SK-N-SH (cell line): ENCODE data around the gene EIF2S1. TPM values are rescaled to one million over a fixed set of nuclear protein-coding genes. Genes with fewer than 3 reads are reported as not detected.

Source experiments
- CTCF ChIA-PET: fragments of 300-600, 350-600 bp; formaldehyde crosslinking; extraction: SDS; loops from one replicate; lab custom pipeline; 2021; lab: Yijun Ruan, JAX
- POLR2A ChIA-PET: fragments of 350-600 bp; sonication (Branson Sonifier 250); formaldehyde crosslinking; extraction: SDS; loops from one replicate; lab custom pipeline; 2020; ENCODE audit warnings: antibody characterized with exemption, inconsistent platforms; lab: Yijun Ruan, JAX
- DNase-seq: peaks from one replicate; pipeline ENCODE4 v3.0.0; 2012
- H2AFZ ChIP-seq: fragments of 200-600 bp; sonication (generic); 2 replicates; pipeline ENCODE4 v1.8.1; 2016; ENCODE audit warnings: antibody characterized with exemption, mild to moderate bottlenecking, low read depth
- H3F3A ChIP-seq: fragments of 200-600 bp; sonication (generic); replicated peaks from 2 replicates; pipeline ENCODE3; 2016; ENCODE audit warnings: antibody characterized with exemption, mild to moderate bottlenecking; ENCODE audit not compliant: insufficient read depth
- H3K27ac ChIP-seq, 2 experiments: fragments of 200-500 bp in 1 of 2; fragments of 200-600 bp in 1 of 2; sonication (Bioruptor generic) in 1 of 2; sonication (generic), shearing (Covaris generic) in 1 of 2; 2 replicates each; pipeline versions ENCODE4 v1.5.1 to v1.6.1; 2014 to 2016; ENCODE audit warnings: low read depth in 2 of 2, inconsistent platforms in 1 of 2, low read length in 1 of 2, mild to moderate bottlenecking in 1 of 2, mixed read lengths in 1 of 2
- H3K27me3 ChIP-seq: fragments of 200-600 bp; sonication (generic), shearing (Covaris generic); 2 replicates; pipeline ENCODE4 v1.6.1; 2016; ENCODE audit warnings: mixed run types; ENCODE audit not compliant: insufficient read depth
- H3K36me3 ChIP-seq, 2 experiments: fragments of 200-500 bp in 1 of 2; fragments of 200-600 bp in 1 of 2; sonication (Bioruptor generic) in 1 of 2; sonication (generic) in 1 of 2; replicated peaks in 1 of 2; 2 replicates each; pipeline versions ENCODE3 to v1.5.1; 2014 to 2016; ENCODE audit warnings: low read length in 1 of 2, mild to moderate bottlenecking in 1 of 2; ENCODE audit not compliant: insufficient read depth in 2 of 2, control insufficient read depth in 1 of 2
- H3K4me1 ChIP-seq, 2 experiments: fragments of 200-500 bp in 1 of 2; fragments of 200-600 bp in 1 of 2; sonication (Bioruptor generic) in 1 of 2; sonication (generic), shearing (Covaris generic) in 1 of 2; 2 replicates each; pipeline versions ENCODE4 v1.5.1 to v1.6.1; 2014 to 2016; ENCODE audit warnings: low read depth in 1 of 2, low read length in 1 of 2, mixed run types in 1 of 2; ENCODE audit not compliant: insufficient read depth in 2 of 2, control insufficient read depth in 1 of 2
- H3K4me2 ChIP-seq: fragments of 200-600 bp; sonication (generic), shearing (Covaris generic); 2 replicates; pipeline ENCODE4 v1.6.1; 2017; ENCODE audit warnings: mixed run types
- H3K4me3 ChIP-seq, 2 experiments: fragments of 200-500 bp in 1 of 2; fragments of 200-600 bp in 1 of 2; sonication (Bioruptor generic) in 1 of 2; sonication (generic), shearing (Covaris generic) in 1 of 2; 2 replicates each; pipeline versions ENCODE4 v1.5.1 to v1.8.1; 2014 to 2016; ENCODE audit warnings: low read depth in 2 of 2, inconsistent platforms in 1 of 2, low read length in 1 of 2, mild to moderate bottlenecking in 1 of 2, mixed read lengths in 1 of 2, moderate library complexity in 1 of 2
- H3K79me2 ChIP-seq: fragments of 200-600 bp; sonication (generic); 2 replicates; pipeline ENCODE4 v1.8.1; 2017; ENCODE audit warnings: mild to moderate bottlenecking; ENCODE audit not compliant: insufficient read depth
- H3K9ac ChIP-seq: fragments of 200-600 bp; sonication (generic); 2 replicates; pipeline ENCODE4 v1.6.1; 2017; ENCODE audit warnings: mixed run types
- H3K9me2 ChIP-seq: fragments of 200-600 bp; sonication (generic); 2 replicates; pipeline ENCODE4 v1.6.1; 2017; ENCODE audit warnings: mixed run types
- H3K9me3 ChIP-seq: fragments of 200-600 bp; sonication (generic); 2 replicates; pipeline ENCODE4 v1.6.1; 2017; ENCODE audit warnings: mixed run types, mild to moderate bottlenecking, moderate library complexity
- H4K20me1 ChIP-seq: fragments of 200-600 bp; sonication (generic); 2 replicates; pipeline ENCODE4 v1.6.1; 2017; ENCODE audit warnings: mild to moderate bottlenecking, mixed run types; ENCODE audit not compliant: insufficient read depth
- CHD2 ChIP-seq: fragments of 150-350 bp; IDR thresholded peaks from 2 replicates; pipeline ENCODE4 v1.6.1; 2018; ENCODE audit warnings: low read length; ENCODE audit not compliant: partially characterized antibody
- CTCF ChIP-seq: fragments of 200-600 bp; sonication (generic); IDR thresholded peaks from 2 replicates; pipeline ENCODE4 v1.6.1; 2017; ENCODE audit warnings: antibody characterized with exemption, mild to moderate bottlenecking, moderate library complexity
- ELF1 ChIP-seq: IDR thresholded peaks from 2 replicates; pipeline ENCODE4 v1.4.0; 2012
- EZH2phosphoT487 ChIP-seq: fragments of 200-600 bp; sonication (generic); IDR thresholded peaks from 2 replicates; pipeline ENCODE4 v1.6.1; 2017; ENCODE audit warnings: low read depth, mixed run types, mild to moderate bottlenecking, antibody characterized with exemption, moderate library complexity, borderline replicate concordance
- FOSL2 ChIP-seq: IDR thresholded peaks from 2 replicates; pipeline ENCODE4 v1.4.0; 2012; ENCODE audit warnings: low read depth, mild to moderate bottlenecking, moderate library complexity, borderline replicate concordance
- FOXJ3 ChIP-seq: sonication (generic); formaldehyde crosslinking; IDR thresholded peaks from 2 replicates; pipeline ENCODE4 v1.5.1; 2020; ENCODE audit warnings: mild to moderate bottlenecking, missing genetic modification reagents
- GABPA ChIP-seq: IDR thresholded peaks from 2 replicates; pipeline ENCODE4 v1.4.0; 2012; ENCODE audit warnings: low read depth, mild to moderate bottlenecking
- IRF3 ChIP-seq: fragments of 150-350 bp; IDR thresholded peaks from 2 replicates; pipeline ENCODE4 v1.6.1; 2016; ENCODE audit warnings: mild to moderate bottlenecking, low read depth, low read length
- MAX ChIP-seq: IDR thresholded peaks from 2 replicates; pipeline ENCODE4 v1.4.0; 2012; ENCODE audit warnings: low read depth
- MEF2A ChIP-seq: IDR thresholded peaks from 2 replicates; pipeline ENCODE4 v1.4.0; 2012; ENCODE audit warnings: low read depth, borderline replicate concordance
- NFIC ChIP-seq: IDR thresholded peaks from 2 replicates; pipeline ENCODE4 v1.4.0; 2012; ENCODE audit warnings: borderline replicate concordance
- NRF1 ChIP-seq: IDR thresholded peaks from 2 replicates; pipeline ENCODE4 v1.6.1; 2012; ENCODE audit warnings: low read depth, mild to moderate bottlenecking, low read length
- PBX3 ChIP-seq: IDR thresholded peaks from 2 replicates; pipeline ENCODE4; 2012
- RCOR1 ChIP-seq: fragments of 150-350 bp; IDR thresholded peaks from 2 replicates; pipeline ENCODE4 v1.6.1; 2017; ENCODE audit warnings: antibody characterized with exemption, low read length
- REST ChIP-seq: IDR thresholded peaks from 2 replicates; pipeline ENCODE4 v1.6.1; 2012; ENCODE audit warnings: mild to moderate bottlenecking, low read depth, low read length, moderate library complexity
- RFX5 ChIP-seq: IDR thresholded peaks from 2 replicates; pipeline ENCODE4 v1.6.1; 2012; ENCODE audit warnings: mild to moderate bottlenecking, improper control_type of control experiment, low read length
- RXRA ChIP-seq: IDR thresholded peaks from 2 replicates; pipeline ENCODE4 v1.4.0; 2012; ENCODE audit warnings: low read depth, mild to moderate bottlenecking, borderline replicate concordance
- SMC3 ChIP-seq: IDR thresholded peaks from 2 replicates; pipeline ENCODE4 v1.6.1; 2012; ENCODE audit warnings: low read depth, low read length, improper control_type of control experiment
- TAF1 ChIP-seq: IDR thresholded peaks from 2 replicates; pipeline ENCODE4 v1.6.1; 2012; ENCODE audit warnings: low read depth, mild to moderate bottlenecking, low read length, moderate library complexity, borderline replicate concordance
- TCF12 ChIP-seq: IDR thresholded peaks from 2 replicates; pipeline ENCODE4 v1.4.0; 2012
- TEAD4 ChIP-seq: IDR thresholded peaks from 2 replicates; pipeline ENCODE4 v1.4.0; 2012; ENCODE audit warnings: mild to moderate bottlenecking, borderline replicate concordance; ENCODE audit not compliant: insufficient read depth
- USF1 ChIP-seq: IDR thresholded peaks from 2 replicates; pipeline ENCODE4 v1.4.0; 2012; ENCODE audit warnings: low read depth, borderline replicate concordance
- ZBTB33 ChIP-seq: IDR thresholded peaks from 2 replicates; pipeline ENCODE4 v1.4.0; 2012; ENCODE audit warnings: low read depth, borderline replicate concordance
- WGBS: methylation state at CpG from one replicate; pipeline ENCODE4 v1.1.6; 2017; ENCODE audit warnings: low lambda C conversion rate; 5-methylcytosine and 5-hydroxymethylcytosine counted together
- polyA plus RNA-seq, 3 experiments: library from polyadenylated mRNA; depleted of rRNA; stranded (reverse); fragments of >200 nt; gene quantifications; 2 replicates each; pipeline ENCODE4 v1.2.3, GENCODE V29; 2012

Gene EIF2S1
- polyA plus RNA-seq, 1 of the 3 experiments (the other 2 are of a cell fraction) = 57.2 TPM

- TF ChIP-seq ELF1 (no peak), MEF2A (no peak), NFIC (no peak), FOSL2 (no peak), EZH2phosphoT487 (no peak), TEAD4 (no peak), SMC3 (no peak), USF1 (no peak), MAX (no peak), CHD2 (no peak)
Measured at GRCh38 chr14:67396381-67396970, 36.3 kb downstream of the EIF2S1 start (continued).

GRCh38 chr14:67397536-67397935 lies 37.4 kb downstream of the EIF2S1 start:
- Histone ChIP-seq H3K4me1 (no peaks in the 10 kb centered on the region), H3K27ac (no peak overlapping the region), H3K9me3 (no peaks in the 10 kb centered on the region), H2AFZ (no peak overlapping the region), H3K9ac (no peak overlapping the region), H4K20me1 (no peaks in the 10 kb centered on the region), H3F3A (no peaks in the 10 kb centered on the region), H3K9me2 (no peaks in the 10 kb centered on the region), H3K4me2 (no peak overlapping the region), H3K27me3 (no peaks in the 10 kb centered on the region), H3K79me2 (no peaks in the 10 kb centered on the region), H3K4me3 (no peak overlapping the region), H3K36me3 (no peaks in the 10 kb centered on the region)
- CTCF ChIA-PET = no interaction called here
- POLR2A ChIA-PET = no interaction called here
- TF ChIP-seq FOXJ3 (CRISPR knock-in tag) (no peak), IRF3 (no peak), NRF1 (no peak), RXRA (no peak), GABPA (no peak), RCOR1 (no peak), TAF1 (no peak), PBX3 (no peak), CTCF (no peak), RFX5 (no peak), TCF12 (no peak), REST (no peak), ZBTB33 (no peak), ELF1 (no peak)
- WGBS = 96% methylated on average over 9 of the region's 9 CpGs
- DNase-seq = no peak
